ENCODE data around the gene ZNF57.

The ZNF57 gene

GRCh38 chr19:2912306-2912705 is 11.6 kb downstream of the ZNF57 start:
- no peaks in the 10 kb centered on the region for H3K9me2 ChIP-seq (replicated peaks; ENCODE audit: control insufficient read depth, low read length)
- H3F3A ChIP-seq (ENCODE audit: control insufficient read depth, insufficient read depth): no peaks in the 10 kb centered on the region
- TF ChIP-seq EZH2phosphoT487 (IDR thresholded peaks at IDR 0.05; ENCODE audit: borderline replicate concordance, low read length) (no peak), CTCF (IDR thresholded peaks at IDR 0.05; ENCODE audit: low read depth, low read length, poor library complexity, severe bottlenecking) (no peak)
- H3K4me1 ChIP-seq (ENCODE audit: control insufficient read depth, low read length): no peaks in the 10 kb centered on the region
- no peak overlapping the region for H3K4me2 ChIP-seq (ENCODE audit: low read length)
- peaks cover 21% of the 10 kb centered on the region for H3K36me3 ChIP-seq (ENCODE audit: control insufficient read depth, low read length)
- H3K79me2 ChIP-seq (ENCODE audit: control insufficient read depth, low read length): peaks cover 43% of the 10 kb centered on the region
- no peak overlapping the region for H3K27ac ChIP-seq (ENCODE audit: low read depth, low read length)
- no peaks in the 10 kb centered on the region for H3K9me3 ChIP-seq (ENCODE audit: control insufficient read depth, insufficient read depth, low read length)
- no peaks in the 10 kb centered on the region for H3K27me3 ChIP-seq (ENCODE audit: control insufficient read depth, low read length)
- no peak overlapping the region for H3K4me3 ChIP-seq (ENCODE audit: low read length)
- no peaks in the 10 kb centered on the region for H4K20me1 ChIP-seq (ENCODE audit: control insufficient read depth, insufficient read depth, low read depth, low read length)

- Histone ChIP-seq H3K4me2 (ENCODE audit: low read length) (no peak overlapping the region), H3K27me3 (ENCODE audit: control insufficient read depth, low read length) (no peaks in the 10 kb centered on the region), H3K9me2 (replicated peaks; ENCODE audit: control insufficient read depth, low read length) (no peaks in the 10 kb centered on the region), H3K36me3 (ENCODE audit: control insufficient read depth, low read length) (peaks cover 34% of the 10 kb centered on the region), H3K9me3 (ENCODE audit: control insufficient read depth, insufficient read depth, low read length) (no peaks in the 10 kb centered on the region), H3K79me2 (ENCODE audit: control insufficient read depth, low read length) (peaks cover 10% of the 10 kb centered on the region), H3F3A (ENCODE audit: control insufficient read depth, insufficient read depth) (no peaks in the 10 kb centered on the region), H3K27ac (ENCODE audit: low read depth, low read length) (no peak overlapping the region), H3K4me3 (ENCODE audit: low read length) (no peak overlapping the region), H3K4me1 (ENCODE audit: control insufficient read depth, low read length) (no peaks in the 10 kb centered on the region), H4K20me1 (ENCODE audit: control insufficient read depth, insufficient read depth, low read depth, low read length) (no peaks in the 10 kb centered on the region)
- no peak for TF ChIP-seq EZH2phosphoT487 (IDR thresholded peaks at IDR 0.05; ENCODE audit: borderline replicate concordance, low read length)
- no peak for TF ChIP-seq CTCF (IDR thresholded peaks at IDR 0.05; ENCODE audit: low read depth, low read length, poor library complexity, severe bottlenecking)
These were observed 16.8 kb downstream of the ZNF57 start for GRCh38 chr19:2917275-2918184.

- Histone ChIP-seq H3K36me3 (ENCODE audit: control insufficient read depth, low read length) (peaks cover 7% of the 10 kb centered on the region), H3K4me3 (ENCODE audit: low read length) (no peak overlapping the region), H3K79me2 (ENCODE audit: control insufficient read depth, low read length) (no peaks in the 10 kb centered on the region), H3K27ac (ENCODE audit: low read depth, low read length) (no peak overlapping the region), H3K4me2 (ENCODE audit: low read length) (no peak overlapping the region), H3K9me2 (replicated peaks; ENCODE audit: control insufficient read depth, low read length) (no peaks in the 10 kb centered on the region), H3F3A (ENCODE audit: control insufficient read depth, insufficient read depth) (no peaks in the 10 kb centered on the region), H3K27me3 (ENCODE audit: control insufficient read depth, low read length) (no peaks in the 10 kb centered on the region), H3K9me3 (ENCODE audit: control insufficient read depth, insufficient read depth, low read length) (no peaks in the 10 kb centered on the region), H4K20me1 (ENCODE audit: control insufficient read depth, insufficient read depth, low read depth, low read length) (no peaks in the 10 kb centered on the region), H3K4me1 (ENCODE audit: control insufficient read depth, low read length) (no peaks in the 10 kb centered on the region)
- TF ChIP-seq CTCF (IDR thresholded peaks at IDR 0.05; ENCODE audit: low read depth, low read length, poor library complexity, severe bottlenecking): no peak
These were observed 22.3 kb downstream of the ZNF57 start for GRCh38 chr19:2922987-2923386.
